NCI-H524 (cell line): ENCODE data around the gene MYH6.
"Not testable (repeated sequence)": the region's sequence is repeated elsewhere in the genome, so short reads cannot be mapped to it uniquely, and the experiment has no call there.

Experiments used
- DNase-seq, 2 experiments: peaks; one replicate each; lab custom pipeline; 2025; lab: John Stamatoyannopoulos, UW

The MYH6 gene

DNA sequence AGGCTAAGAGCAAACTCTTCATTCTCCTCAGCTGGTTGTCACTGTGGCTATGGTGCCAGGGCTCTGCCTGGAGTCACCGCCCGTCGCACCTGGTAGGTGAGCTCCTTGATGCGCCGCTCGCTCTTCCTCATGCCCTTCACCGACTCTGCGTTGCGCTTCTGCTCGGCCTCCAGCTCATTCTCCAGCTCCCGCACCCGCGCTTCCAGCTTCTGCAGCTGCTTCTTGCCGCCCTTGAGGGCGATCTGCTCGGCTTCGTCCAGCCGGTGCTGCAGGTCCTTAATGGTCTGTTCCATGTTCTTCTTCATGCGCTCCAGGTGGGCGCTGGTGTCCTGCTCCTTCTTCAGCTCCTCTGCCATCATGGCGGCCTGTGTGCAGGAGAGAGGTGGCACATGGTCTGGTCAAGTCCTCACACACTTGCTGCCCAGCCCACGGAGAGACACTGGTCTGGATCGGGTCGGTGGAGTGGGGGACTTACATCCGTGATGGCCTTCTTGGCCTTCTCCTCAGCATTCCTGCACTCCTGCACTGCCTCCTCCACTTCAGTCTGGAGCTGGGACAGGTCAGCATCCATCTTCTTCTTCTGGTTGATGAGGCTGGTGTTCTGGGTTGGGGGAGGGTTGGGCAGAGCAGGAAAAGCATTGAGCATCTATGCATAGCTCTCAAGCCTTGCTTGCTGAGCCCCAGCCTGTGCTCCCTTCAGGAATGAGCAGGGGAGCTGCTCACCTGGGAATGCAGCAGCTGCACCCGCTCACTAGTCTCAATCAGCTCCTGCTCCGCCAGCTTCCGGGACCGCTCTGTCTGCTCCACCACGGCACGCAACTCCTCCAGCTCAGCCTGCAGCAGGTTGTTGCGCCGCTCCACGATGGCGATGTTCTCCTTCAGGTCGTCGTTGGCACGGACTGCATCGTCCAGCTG lies 7.1 kb upstream of the MYH6 start:
- DNase-seq, result no peak

DNA sequence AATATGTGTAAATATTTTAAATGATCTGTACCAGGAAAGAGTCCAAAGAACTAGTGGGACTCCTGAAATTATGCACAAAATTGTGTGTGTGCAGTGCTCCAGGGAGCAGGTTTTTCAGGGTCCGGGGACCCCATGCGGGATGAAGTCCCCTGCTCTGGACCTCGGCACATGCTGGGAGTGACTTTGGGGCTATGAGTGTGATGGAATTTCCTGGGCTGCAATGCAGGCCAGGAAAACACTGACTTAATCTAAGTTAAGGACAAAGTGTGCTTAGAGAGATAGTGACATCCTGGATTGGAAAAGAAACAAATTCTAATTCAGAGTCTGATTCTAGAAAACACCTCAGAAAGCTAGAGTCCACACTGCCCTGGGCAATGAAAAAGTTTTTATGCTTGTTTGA lies 6.2 kb upstream of the MYH6 start:
- DNase-seq, result no peak

DNA sequence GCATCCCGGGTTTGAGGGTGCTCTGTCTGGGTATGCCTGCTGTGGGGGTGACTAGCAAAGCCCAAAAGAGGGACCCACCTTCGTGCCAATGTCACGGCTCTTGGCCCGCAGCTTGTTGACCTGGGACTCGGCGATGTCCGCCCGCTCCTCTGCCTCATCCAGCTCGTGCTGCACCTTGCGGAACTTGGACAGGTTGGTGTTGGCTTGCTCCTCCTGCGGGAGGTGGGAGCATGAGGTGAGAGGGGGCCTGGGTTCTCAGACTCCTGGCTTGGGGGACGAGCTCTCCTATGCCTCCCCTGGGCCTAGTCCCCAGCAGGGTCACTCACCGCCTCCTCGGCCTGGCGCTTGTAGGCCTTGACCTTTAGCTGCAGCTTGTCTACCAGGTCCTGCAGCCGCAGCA lies 5.6 kb upstream of the MYH6 start:
- DNase-seq, result no peak

DNA sequence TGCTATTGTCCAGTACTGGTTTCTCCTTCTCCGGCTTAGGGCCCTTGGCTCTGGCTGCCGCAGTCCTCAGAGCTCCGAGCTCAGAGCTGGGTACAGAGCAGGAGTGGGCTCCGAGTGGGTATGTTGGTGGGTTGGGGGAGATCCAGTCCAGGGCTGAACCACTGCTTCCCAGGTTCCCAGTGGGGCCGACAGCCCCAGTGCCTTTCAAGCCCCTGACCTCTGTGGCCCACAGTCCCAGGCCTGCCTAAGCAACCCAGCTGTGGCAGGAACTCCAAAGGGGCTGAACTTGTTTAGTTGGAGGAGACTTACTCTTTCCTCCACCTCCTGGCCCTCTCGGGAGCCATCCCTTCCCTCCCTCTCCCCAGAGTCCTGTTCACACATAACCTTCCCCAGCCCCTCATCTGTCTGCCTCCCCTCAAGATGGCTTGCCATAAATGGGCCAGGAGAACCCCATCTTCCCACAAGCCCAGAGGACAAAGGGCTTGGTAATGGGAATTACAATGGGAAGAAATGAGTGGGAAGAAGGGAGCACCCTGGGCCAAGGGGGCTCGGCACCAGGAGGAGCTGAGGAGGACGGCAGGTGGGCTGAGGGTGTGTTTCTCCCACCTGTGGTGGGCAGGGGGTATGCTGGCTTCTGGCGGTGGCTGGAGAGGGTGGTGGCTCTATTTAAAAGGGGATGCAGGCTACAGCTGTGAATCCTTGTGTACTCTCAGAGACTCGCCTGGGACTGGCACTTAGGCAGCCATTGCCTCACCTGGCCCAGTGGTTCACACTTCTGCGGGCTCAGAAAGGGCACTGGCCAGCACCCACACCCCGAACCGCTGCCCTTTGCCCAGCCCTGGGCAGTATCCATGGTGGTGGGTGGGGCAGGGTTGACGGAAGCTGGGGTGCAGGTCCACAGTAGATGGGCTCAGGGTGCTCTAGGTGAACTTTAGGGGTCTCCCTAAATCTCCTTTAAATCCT lies 3.8 kb upstream of the MYH6 start:
- DNase-seq, result no peak

DNA sequence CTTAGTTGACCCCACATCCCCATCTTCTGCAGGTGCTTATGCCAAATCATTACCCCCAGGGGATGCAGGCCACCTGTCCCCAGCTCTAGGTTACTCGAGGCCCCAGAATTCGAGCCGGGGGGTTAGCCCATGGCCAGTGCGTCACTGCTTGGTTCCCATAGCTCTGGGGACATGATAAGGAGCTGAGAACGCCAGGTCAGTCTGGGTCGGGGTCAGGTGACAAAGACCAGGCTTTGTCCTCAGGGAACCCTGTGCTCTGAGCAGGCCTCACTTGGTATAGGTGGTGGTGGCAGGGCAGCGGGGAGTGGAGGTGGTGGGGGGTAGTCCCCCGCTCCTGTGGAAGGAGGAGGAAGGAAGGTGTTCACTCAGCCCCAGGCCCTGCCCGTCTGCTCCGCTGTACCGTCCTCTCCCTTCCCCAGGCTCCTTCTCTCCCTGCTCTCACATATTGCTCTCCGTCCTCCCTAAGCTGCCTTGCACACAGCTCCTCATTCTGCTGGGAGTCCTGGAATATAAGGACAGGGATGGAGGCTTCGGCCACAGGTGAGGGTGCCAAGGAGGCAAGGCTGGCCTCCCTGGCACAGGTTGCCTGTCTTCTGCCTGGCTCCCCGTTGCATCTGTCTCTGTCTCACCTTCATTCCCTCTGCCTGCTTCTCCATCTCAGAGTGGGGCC lies 2.0 kb upstream of the MYH6 start:
- DNase-seq, result no peak

DNA sequence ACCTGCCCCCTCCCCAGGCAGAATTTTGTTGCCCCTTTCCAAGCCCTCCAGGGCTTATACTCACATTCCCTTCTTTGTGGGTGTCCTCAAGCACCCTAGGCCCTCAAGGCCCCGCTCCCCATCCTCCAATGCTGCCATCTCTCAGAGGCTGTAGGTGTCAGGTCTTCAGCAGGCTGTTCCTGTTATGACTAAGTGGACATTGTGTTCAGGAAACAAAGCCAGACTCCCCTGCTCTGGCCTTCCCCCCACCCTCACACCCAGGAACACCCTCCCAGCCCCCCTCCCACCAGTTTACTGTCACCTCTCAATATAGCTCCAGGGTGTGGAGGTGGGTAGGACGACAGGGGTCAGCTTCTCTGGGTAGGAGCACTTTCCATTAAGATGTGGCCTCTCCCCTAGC lies 1.4 kb upstream of the MYH6 start:
- DNase-seq, result no peak

DNA sequence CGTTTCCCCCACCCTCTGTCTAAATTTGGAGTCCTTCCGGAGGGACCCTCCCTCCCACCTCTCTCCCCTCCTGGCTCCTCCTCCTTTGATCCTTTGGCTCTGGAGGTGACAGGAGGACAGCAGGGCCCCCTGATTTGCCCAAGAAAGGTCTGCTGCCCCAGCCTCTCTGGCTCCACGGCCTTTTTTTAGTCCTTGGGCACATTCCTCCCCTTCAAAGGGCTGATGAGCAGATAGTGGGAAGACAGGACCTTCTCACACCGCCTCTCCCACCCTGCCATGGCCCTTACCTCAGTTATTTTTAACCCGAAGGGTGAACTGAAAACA lies 196 bp upstream of the MYH6 start:
- DNase-seq, result no peak

DNA sequence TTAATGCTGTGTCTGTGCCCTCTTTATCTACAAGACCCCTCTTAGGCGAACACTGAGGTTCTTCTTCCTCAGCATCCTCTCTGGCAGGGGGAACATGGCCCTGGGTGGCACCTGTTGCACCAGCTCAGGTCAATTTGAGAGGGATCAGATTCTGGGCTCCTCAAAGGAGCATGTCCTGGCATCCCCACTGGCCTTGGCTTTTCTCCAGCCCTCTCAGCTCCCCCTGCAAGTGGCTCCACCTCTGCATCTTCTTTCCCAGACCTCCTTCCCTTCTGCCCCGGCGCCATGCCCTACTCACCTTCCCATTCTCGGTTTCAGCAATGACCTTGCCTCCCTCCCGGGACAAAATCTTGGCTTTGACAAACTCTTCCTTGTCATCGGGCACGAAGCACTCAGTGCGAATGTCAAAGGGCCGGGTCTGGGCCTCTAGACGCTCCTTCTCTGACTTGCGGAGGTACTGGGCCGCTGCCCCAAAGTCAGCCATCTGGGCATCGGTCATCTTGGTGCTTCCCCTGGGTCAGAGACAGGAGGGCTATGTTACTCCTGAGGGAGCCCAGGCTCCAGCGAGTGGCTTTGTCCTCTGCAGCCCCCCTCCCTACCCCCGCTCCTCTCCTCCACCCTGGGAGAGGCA lies 1.2 kb downstream of the MYH6 start:
- no peak for DNase-seq

DNA sequence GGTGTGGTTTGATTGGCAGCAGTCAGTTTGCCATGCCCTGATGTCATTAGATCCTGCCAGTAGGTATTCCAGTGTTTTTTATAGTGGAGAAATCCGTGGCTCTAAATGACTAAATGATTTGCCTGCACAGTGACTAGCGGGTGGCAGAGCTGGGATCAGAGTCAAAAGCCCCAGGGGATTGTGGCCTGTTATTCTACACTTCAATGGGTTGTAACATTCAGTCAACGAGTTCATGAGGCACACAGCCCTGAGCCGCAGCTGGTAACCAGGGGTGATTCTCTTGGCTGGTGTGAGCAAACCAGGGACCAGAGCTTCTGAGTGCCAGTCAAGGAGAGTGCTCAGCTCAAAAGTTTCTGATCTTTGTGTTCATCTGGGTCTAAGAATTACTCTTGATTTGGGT lies 1.8 kb downstream of the MYH6 start:
- DNase-seq, result peak in 1 of 2 experiments; percentile 23

DNA sequence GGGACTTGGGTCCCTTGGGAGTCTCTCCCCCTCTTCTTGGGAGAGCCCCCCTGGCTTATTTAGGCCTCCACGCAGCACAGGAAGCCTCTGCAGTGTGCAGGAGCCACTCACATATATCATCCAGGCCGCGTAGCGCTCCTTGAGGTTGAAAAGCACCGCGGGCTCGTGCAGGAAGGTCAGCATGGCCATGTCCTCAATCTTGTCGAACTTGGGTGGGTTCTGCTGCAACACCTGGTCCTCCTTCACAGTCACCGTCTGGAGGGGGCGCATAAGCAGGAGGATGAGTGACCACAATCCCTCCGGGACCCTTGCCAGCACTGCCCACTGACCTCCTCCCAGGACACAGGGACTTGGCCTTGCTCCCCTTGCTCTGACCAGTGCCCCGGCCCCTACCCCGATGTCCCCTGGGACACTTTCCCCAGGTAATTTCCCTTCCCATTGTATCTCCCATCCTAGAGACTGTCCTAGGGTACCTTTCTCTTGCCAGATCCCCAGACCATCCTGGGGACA lies 2.5 kb downstream of the MYH6 start:
- no peak for DNase-seq

DNA sequence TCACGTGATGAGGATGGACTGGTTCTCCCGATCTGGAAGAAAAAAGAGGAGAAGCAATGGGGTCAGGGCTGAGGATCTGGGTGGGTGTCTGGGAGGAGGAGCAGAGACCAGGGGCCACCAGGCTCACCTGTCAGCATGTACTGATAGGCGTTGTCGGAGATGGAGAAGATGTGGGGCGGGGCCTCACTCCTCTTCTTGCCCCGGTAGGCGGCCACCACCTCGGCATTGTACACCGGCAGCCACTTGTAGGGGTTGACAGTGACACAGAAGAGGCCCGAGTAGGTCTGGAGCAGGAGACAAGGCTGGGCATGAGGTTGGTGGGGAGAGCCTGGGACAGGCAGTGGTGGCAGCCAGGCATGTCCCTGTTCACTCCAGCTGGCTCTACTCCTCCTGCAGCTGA lies 3.0 kb downstream of the MYH6 start:
- no peak for DNase-seq

DNA sequence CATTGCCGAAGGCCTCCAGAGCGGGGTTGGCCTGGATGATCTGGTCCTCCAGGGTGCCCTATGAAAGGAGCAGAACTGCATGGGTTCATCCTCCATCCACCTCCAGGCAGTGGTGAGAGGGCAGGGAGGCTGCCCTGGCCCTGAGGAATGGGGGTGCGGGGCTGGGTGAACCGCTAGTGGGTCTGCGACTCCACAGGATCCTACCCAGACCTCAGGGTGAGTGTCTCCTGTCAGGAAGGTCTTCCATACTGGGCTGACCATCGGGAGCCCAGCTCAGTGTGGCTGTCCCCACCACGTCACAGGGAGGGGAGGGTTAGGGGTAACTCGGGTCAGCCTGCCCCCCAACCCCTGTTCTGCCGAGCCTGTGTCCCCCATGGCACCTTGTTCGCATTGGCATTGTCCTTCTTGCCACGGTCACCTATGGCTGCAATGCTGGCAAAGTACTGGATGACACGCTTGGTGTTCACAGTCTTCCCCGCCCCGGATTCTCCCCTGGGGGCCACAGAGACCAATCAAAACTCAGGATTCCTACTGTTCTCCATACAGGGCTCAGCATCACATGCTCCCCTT lies 3.7 kb downstream of the MYH6 start:
- DNase-seq, result no peak

DNA sequence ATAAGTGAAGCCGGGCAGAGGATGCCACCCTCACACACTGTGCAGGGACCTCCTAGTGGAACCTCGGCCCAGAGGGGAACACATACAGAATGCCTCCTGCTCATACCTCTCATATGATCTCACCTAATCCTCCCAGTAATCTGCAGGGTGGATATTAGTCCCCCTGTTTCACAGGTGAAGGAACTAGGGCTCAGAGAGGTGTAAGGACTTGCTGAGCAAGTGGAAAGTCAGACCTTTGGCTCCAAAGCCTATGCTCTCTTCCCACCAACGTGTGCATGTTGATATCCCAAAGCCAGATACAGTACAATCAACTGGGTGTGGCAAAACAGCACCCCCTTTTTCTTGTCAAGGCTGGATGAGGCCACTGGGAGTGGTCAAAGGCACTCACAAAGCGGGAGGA lies 4.2 kb downstream of the MYH6 start:
- DNase-seq, result no peak

DNA sequence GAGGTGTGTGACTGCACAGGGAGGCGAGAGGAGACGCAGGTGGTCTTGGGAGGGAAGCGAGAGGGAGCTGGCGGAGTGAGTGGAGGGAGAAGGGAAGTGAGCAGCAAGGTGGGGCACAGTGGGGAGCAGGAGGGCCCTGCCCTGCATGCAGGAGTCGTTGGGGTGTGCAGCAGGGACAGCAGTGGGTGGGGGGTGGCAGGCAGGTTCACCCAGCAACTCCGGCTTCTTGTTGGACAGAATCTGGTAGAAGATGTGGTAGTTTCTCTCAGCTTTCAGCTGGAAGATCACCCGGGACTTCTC lies 5.0 kb downstream of the MYH6 start:
- DNase-seq, result no peak

DNA sequence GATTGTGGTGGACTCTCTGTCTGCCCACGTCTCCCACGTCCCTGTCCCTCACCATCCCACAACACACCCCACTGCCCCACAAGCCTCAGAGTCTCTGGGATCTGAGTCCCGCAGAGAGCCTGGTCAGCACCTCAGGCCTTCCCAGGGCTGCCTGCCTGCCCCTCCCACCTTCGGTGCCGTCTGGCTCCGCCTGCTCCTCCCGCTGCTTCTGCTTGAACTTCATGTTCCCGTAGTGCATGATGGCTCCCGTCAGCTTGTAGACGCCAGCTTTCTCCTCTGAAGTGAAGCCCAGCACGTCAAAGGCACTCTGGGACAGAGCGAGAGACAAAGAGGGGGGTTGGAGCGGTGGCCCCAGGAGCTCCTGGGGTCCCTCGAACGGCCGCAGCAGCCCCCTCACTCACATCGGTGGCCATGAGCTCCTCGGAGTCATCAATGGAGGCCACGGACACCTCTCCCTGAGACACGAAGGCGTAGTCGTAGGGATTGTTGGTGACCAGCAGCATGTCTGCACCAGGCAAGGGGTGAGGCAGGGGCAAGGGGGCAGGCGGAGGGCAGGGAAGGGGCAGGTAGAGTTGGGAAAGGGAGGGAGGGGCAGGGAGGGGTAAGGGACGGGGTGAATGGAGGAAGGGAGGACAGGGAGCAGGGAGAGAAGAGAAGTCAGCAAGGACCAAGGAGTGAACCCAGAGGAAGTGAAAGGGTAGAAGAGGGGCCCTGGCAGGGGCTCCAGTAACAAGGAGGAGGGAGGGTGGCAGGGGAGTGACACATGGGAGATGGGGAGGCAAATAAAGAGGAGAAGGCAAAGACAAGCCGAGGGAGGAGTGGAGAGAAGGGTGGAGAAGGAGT lies 5.6 kb downstream of the MYH6 start:
- no peak for DNase-seq

DNA sequence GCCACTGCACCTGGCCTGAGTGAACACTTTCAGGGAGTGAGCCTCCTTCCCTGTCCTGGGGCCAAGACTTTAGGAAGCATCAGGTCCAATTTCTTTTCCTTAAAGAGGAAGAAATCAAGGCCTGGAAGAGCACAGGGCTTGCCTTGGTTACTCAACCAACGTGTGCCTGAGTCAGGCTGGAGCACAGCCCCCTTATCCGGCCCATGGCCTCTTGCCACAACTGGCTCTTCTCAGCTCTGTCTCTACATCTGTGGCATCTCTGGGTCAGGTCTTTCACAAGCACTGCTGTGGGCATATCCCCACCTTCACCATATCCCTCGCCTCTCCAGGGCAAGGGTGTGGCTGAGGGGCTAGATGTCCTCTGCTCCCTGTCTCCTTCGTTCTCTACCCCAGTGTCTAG lies 6.8 kb downstream of the MYH6 start:
- no peak for DNase-seq

DNA sequence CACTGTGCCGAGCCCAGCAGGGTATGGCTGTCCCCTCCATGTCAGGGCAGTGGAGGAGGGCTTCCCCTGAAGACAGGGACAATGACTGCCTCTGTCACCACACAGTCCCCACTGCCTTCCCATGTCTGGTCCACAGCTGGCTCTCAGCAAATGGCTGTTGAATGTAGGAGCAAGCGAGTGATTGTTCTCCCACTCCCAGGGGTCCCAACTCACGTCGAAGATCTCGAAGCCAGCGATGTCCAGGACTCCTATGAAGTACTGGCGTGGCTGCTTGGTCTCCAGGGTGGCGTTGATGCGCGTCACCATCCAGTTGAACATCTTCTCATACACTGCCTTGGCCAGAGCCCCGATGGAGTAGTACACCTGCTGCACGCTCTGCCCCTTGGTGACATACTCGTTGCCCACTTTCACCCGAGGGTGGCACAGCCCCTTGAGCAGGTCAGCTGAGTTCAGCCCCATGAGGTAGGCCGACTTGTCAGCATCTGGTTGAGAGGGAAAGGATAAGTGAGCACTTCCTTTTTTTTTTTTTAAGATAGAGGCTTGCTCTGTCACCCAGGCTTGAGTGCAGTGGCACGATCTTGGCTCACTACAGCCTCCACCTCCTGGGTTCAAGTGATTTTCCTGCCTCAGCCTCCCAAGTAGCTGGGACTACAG lies 7.5 kb downstream of the MYH6 start:
- DNase-seq, result not testable (repeated sequence)

DNA sequence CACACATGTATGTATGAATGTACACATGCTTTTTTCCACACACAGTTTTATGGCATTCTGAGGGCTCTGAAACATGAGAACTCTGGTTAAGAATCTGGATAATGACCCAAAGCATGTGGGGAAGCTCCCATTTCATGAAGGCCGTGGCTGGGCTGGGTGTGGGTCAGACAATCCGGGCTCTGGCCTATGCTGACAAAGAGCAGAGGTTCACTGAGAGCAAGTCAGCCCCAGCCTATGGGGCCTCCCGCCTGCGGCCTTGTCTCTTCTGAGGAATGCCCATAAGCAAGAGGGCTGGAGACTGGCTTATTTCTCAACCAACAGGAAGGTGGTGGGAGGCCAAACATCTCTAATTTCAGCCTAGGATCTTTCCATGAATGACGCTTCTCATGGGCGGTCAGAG lies 8.5 kb downstream of the MYH6 start:
- no peak for DNase-seq

DNA sequence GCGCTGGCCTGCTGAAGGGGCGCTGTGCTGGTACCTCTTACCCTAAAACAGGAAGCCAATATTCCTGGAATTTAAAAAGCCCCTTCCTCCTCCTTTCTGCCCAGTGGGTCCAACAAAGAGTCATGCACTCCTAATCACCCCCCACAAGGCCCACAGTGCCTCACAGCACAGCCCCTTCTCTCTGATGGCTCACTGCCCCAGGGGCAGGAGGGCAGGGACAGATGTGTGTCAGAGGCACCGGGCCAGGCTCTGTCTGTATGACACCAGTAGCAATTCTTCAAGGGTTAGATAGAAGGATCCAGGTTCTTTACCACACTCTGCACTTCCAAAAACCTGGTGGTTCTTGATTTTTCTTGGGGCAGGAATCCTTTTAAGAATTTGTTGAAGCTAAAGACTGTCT lies 8.9 kb downstream of the MYH6 start:
- no peak for DNase-seq

DNA sequence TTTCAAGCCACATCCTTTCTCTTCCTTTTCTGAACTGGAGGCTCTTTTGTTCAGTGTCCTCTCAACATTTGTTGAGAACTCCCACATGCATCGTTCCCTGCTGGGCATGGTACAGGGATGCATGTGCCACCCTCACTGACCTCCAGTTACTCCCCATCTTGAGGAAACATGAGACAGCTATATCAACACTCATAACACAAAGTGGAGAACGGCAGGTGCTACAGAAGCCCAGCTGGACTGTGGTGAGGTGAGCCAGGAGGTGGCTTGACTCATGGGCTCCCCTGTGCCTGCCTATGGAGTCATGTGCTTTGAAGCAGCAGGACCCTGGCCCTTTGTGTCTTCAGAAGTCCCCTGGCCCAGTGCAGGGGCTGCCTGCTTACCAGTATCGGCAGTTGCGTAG lies 9.7 kb downstream of the MYH6 start:
- no peak for DNase-seq
